ENCODE results near the gene PGLYRP3.
A peak's percentile ranks its signal among the peaks of the same experiment; 100 is the strongest.

PGLYRP3 gene

DNA sequence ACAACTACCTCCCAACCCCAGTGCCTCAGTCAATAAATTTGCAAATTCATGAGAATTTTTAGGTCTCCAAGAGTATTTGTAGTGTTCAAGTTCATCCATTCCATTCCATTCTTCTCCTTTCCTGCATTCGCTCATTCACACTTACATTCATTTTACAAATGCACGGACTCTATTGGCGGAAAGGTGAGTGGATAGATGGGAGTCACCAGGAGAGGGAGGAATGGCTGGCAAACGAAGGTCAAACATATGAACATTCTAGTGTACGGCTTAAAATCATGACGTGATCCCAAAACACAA is 50.7 kb downstream of the PGLYRP3 start:
- DNase-seq (ENCODE audit: low spot score) = no peak
- FAIRE-seq = no peak

GRCh38 chr1:153261281-153262069 is 51.3 kb downstream of the PGLYRP3 start:
- DNase-seq (ENCODE audit: low spot score) = peak; percentile 60

GRCh38 chr1:153260585-153261280 is 52.0 kb downstream of the PGLYRP3 start:
- DNase-seq (ENCODE audit: low spot score) (peak; percentile 18), FAIRE-seq (no peak)

More at GRCh38 chr1:153261281-153262069, 51.3 kb downstream of the PGLYRP3 start:
- no peak for FAIRE-seq

GRCh38 chr1:153259387-153259786 is 53.4 kb downstream of the PGLYRP3 start, which contains the start of gene LORICRIN:
LORICRIN (plus strand) TSS chr1:153259687; CDS start chr1:153260950, 1,263 bp downstream.
- DNase-seq (ENCODE audit: low spot score) (no peak), FAIRE-seq (no peak)

GRCh38 chr1:153253693-153254092 is 59.1 kb downstream of the PGLYRP3 start:
- no peak for DNase-seq (ENCODE audit: low spot score)
- FAIRE-seq = no peak

GRCh38 chr1:153253076-153253475 is 59.7 kb downstream of the PGLYRP3 start:
- FAIRE-seq (no peak), DNase-seq (ENCODE audit: low spot score) (no peak)

DNA sequence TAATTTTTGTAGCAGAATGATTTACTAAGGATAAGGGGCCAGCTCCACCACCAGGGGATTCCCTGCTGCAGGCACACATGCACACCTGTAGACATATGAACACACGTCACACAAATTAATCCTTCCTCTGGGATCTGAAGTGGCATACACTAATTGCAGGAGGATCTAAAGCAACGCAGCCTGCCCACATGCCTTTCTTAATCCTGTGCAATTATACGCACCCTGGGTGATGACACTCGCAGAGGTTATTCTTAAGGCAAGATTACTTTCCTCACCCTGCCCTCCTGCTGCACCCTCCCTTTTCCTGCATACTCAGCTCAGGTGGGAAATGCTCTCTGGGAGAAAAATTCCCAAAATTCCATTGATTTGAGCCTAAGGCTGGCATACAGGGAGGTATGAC is 60.8 kb downstream of the PGLYRP3 start:
- FAIRE-seq = no peak

GRCh38 chr1:153251562-153251961 is 61.2 kb downstream of the PGLYRP3 start:
- DNase-seq (ENCODE audit: low spot score) = no peak
- no peak for FAIRE-seq

More for the DNA sequence above, 60.8 kb downstream of the PGLYRP3 start:
- DNase-seq (ENCODE audit: low spot score) = no peak

DNA sequence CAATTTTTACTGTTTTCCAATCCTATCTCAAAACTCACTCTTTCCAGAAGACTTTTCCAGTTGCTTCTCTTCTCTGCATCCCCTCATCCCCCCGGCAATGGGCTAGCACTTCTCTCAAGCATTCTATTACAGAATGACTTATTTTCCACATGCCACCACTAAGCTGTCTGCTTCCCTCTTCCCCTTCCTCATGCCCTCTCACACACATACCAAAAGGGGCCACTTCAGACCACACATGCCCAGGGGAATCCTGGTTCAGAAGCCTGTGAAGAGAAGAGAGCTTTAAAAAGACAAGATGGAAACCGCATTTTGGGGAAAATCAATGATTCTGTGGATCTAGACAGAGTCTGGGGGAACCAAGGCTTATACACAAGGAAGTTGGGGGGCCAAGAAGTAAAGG is 61.7 kb downstream of the PGLYRP3 start:
- FAIRE-seq = no peak

DNA sequence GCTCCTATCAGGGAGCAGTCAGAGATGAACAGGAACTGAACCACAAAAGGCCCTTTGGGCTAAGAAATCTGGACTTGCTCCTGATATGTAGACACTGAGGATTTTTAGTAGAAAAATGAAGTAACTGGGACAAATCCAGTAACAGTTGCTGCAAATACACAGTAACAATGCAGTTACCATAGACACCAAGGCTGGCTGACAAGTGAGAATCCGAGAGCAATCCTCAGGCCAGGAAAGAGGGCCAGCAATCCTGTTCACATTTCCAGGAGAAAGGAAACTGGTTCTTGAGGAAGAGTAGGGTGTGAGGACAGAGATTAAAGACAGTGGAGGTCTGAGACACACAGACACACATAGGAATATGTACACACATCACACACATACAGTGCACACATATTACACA is 62.6 kb downstream of the PGLYRP3 start:
- no peak for FAIRE-seq
- no peak for DNase-seq (ENCODE audit: low spot score)

More for the DNA sequence above, 61.7 kb downstream of the PGLYRP3 start:
- no peak for DNase-seq (ENCODE audit: low spot score)

GRCh38 chr1:153248176-153248879 is 64.4 kb downstream of the PGLYRP3 start:
- no peak for FAIRE-seq

More at GRCh38 chr1:153248176-153248879, 64.4 kb downstream of the PGLYRP3 start:
- no peak for DNase-seq (ENCODE audit: low spot score)
